Mesendoderm (in vitro differentiated cells): ENCODE results near the gene ST8SIA1.

ENCODE experiments used
- DNase-seq: peaks from one replicate; pipeline ENCODE4 v3.0.0; 2013
- H2AK5ac ChIP-seq: 2 replicates; pipeline ENCODE4 v1.6.1; 2013; ENCODE audit warnings: low read length, inconsistent platforms
- H2BK120ac ChIP-seq: 2 replicates; pipeline ENCODE4 v1.6.1; 2013; ENCODE audit warnings: low read depth, mild to moderate bottlenecking, low read length, moderate library complexity, mixed read lengths
- H2BK15ac ChIP-seq: replicated peaks from 2 replicates; pipeline ENCODE4 v1.6.1; 2013; ENCODE audit warnings: low read depth, mild to moderate bottlenecking, moderate library complexity
- H2BK5ac ChIP-seq: 2 replicates; pipeline ENCODE4 v1.6.1; 2013; ENCODE audit warnings: low read length, inconsistent platforms
- H3K18ac ChIP-seq: 2 replicates; pipeline ENCODE4 v1.6.1; 2013; ENCODE audit warnings: mild to moderate bottlenecking, low read length, mixed read lengths
- H3K23ac ChIP-seq: one replicate; pipeline ENCODE4 v1.6.1; 2013; ENCODE audit warnings: low read length
- H3K27ac ChIP-seq: 2 replicates; pipeline ENCODE4 v1.5.1; 2013; ENCODE audit warnings: low read depth, mild to moderate bottlenecking, inconsistent platforms, low read length, moderate library complexity
- H3K27me3 ChIP-seq: 2 replicates; pipeline ENCODE4 v1.6.1; 2013; ENCODE audit warnings: low read length, control low read depth, mild to moderate bottlenecking, inconsistent platforms; ENCODE audit not compliant: insufficient read depth, poor library complexity
- H3K36me3 ChIP-seq: 2 replicates; pipeline ENCODE4 v1.6.1; 2013; ENCODE audit warnings: low read length, inconsistent platforms; ENCODE audit not compliant: control insufficient read depth, insufficient read depth
- H3K4ac ChIP-seq: one replicate; pipeline ENCODE4 v1.6.1; 2013; ENCODE audit warnings: low read depth, mild to moderate bottlenecking, low read length, moderate library complexity
- H3K4me1 ChIP-seq: 2 replicates; pipeline ENCODE4 v1.6.1; 2013; ENCODE audit warnings: low read depth, low read length, inconsistent platforms; ENCODE audit not compliant: control insufficient read depth
- H3K4me2 ChIP-seq: 2 replicates; pipeline ENCODE4 v1.6.1; 2013; ENCODE audit warnings: low read length
- H3K4me3 ChIP-seq: 2 replicates; pipeline ENCODE4 v1.5.1; 2013; ENCODE audit warnings: mild to moderate bottlenecking, low read length
- H3K56ac ChIP-seq: one replicate; pipeline ENCODE4 v1.6.1; 2013; ENCODE audit warnings: low read length
- H3K79me1 ChIP-seq: 2 replicates; pipeline ENCODE4 v1.6.1; 2013; ENCODE audit warnings: low read length, inconsistent platforms
- H3K79me2 ChIP-seq: 2 replicates; pipeline ENCODE4 v1.6.1; 2013; ENCODE audit warnings: mild to moderate bottlenecking, low read length; ENCODE audit not compliant: control insufficient read depth, insufficient read depth
- H3K9ac ChIP-seq: 2 replicates; pipeline ENCODE4 v1.6.1; 2013; ENCODE audit warnings: low read length, inconsistent platforms
- H4K5ac ChIP-seq: one replicate; pipeline ENCODE4 v1.6.1; 2013; ENCODE audit warnings: low read length
- H4K8ac ChIP-seq: one replicate; pipeline ENCODE4 v1.6.1; 2013; ENCODE audit warnings: low read depth, mild to moderate bottlenecking, control low read depth, low read length, moderate library complexity
- WGBS: extraction: QIAGEN DNeasy Blood & Tissue Kit; methylation state at CpG from one replicate; pipeline ENCODE4 v1.1.7; 2013; ENCODE audit warnings: low lambda C conversion rate, missing lambda C conversion rate; ENCODE audit not compliant: insufficient coverage; ENCODE audit errors: extremely low coverage; 5-methylcytosine and 5-hydroxymethylcytosine counted together

The ST8SIA1 gene

GRCh38 chr12:22313286-22313962 lies 21.1 kb downstream of the ST8SIA1 start:
- H3K27me3 ChIP-seq: no peaks in the 10 kb centered on the region
- no peak overlapping the region for H3K4ac ChIP-seq
- no peaks in the 10 kb centered on the region for H3K79me2 ChIP-seq
- no peak overlapping the region for H3K18ac ChIP-seq
- no CpG with 5 or more reads among the region's 4 CpGs for WGBS
- H2BK120ac ChIP-seq: no peak overlapping the region
- no peak overlapping the region for H3K27ac ChIP-seq
- no peaks in the 10 kb centered on the region for H3K79me1 ChIP-seq
- H2BK5ac ChIP-seq: no peak overlapping the region
- H4K5ac ChIP-seq: no peak overlapping the region
- H3K4me2 ChIP-seq: no peak overlapping the region
- H4K8ac ChIP-seq: no peak overlapping the region
- H3K4me3 ChIP-seq: no peak overlapping the region
- no peak overlapping the region for H3K23ac ChIP-seq
- no peak for DNase-seq
- H3K9ac ChIP-seq: no peak overlapping the region
- no peak overlapping the region for H2BK15ac ChIP-seq
- no peaks in the 10 kb centered on the region for H3K36me3 ChIP-seq
- peaks cover 2% of the 10 kb centered on the region for H3K4me1 ChIP-seq
- H2AK5ac ChIP-seq: no peak overlapping the region
- H3K56ac ChIP-seq: no peak overlapping the region

GRCh38 chr12:22312336-22312735 lies 22.2 kb downstream of the ST8SIA1 start:
- H3K9ac ChIP-seq: no peak overlapping the region
- no peak overlapping the region for H2BK120ac ChIP-seq
- H3K27ac ChIP-seq: no peak overlapping the region
- no peaks in the 10 kb centered on the region for H3K79me2 ChIP-seq
- H2AK5ac ChIP-seq: no peak overlapping the region
- no peak overlapping the region for H2BK15ac ChIP-seq
- H3K27me3 ChIP-seq: no peaks in the 10 kb centered on the region
- H3K36me3 ChIP-seq: no peaks in the 10 kb centered on the region
- H3K56ac ChIP-seq: no peak overlapping the region
- no peak overlapping the region for H3K23ac ChIP-seq
- H3K4me3 ChIP-seq: no peak overlapping the region
- no peak overlapping the region for H3K4me2 ChIP-seq
- no peak for DNase-seq
- no peak overlapping the region for H4K5ac ChIP-seq
- WGBS: no CpG with 5 or more reads among the region's 5 CpGs
- no peaks in the 10 kb centered on the region for H3K79me1 ChIP-seq
- no peak overlapping the region for H4K8ac ChIP-seq
- H3K4ac ChIP-seq: no peak overlapping the region
- no peak overlapping the region for H3K18ac ChIP-seq
- H3K4me1 ChIP-seq: peaks cover 2% of the 10 kb centered on the region
- H2BK5ac ChIP-seq: no peak overlapping the region

GRCh38 chr12:22310709-22311108 lies 23.8 kb downstream of the ST8SIA1 start:
- Histone ChIP-seq H3K27me3 (no peaks in the 10 kb centered on the region), H3K18ac (no peak overlapping the region), H2BK120ac (no peak overlapping the region), H4K8ac (no peak overlapping the region), H2BK5ac (no peak overlapping the region), H3K56ac (no peak overlapping the region), H3K4ac (no peak overlapping the region), H3K27ac (no peak overlapping the region), H3K79me2 (no peaks in the 10 kb centered on the region), H3K9ac (no peak overlapping the region), H2BK15ac (no peak overlapping the region), H3K36me3 (no peaks in the 10 kb centered on the region), H3K4me1 (peaks cover 2% of the 10 kb centered on the region), H2AK5ac (no peak overlapping the region), H4K5ac (no peak overlapping the region), H3K79me1 (no peaks in the 10 kb centered on the region), H3K4me2 (no peak overlapping the region), H3K23ac (no peak overlapping the region), H3K4me3 (no peak overlapping the region)
- DNase-seq: no peak
- 100% methylated on average over 1 of the region's 2 CpGs for WGBS

- no peak overlapping the region for H4K8ac ChIP-seq
- no peak overlapping the region for H2AK5ac ChIP-seq
- H3K4me3 ChIP-seq: no peak overlapping the region
- no peak overlapping the region for H4K5ac ChIP-seq
- no peak overlapping the region for H3K4ac ChIP-seq
- no peaks in the 10 kb centered on the region for H3K79me2 ChIP-seq
- H3K4me2 ChIP-seq: no peak overlapping the region
- H3K27ac ChIP-seq: no peak overlapping the region
- no peak overlapping the region for H3K9ac ChIP-seq
- H2BK15ac ChIP-seq: no peak overlapping the region
- H3K23ac ChIP-seq: no peak overlapping the region
- H3K18ac ChIP-seq: no peak overlapping the region
- H3K4me1 ChIP-seq: peaks cover 2% of the 10 kb centered on the region
- DNase-seq: no peak
- no CpG with 5 or more reads among the region's 2 CpGs for whole genome bisulfite sequencing
- no peak overlapping the region for H3K56ac ChIP-seq
- H3K79me1 ChIP-seq: no peaks in the 10 kb centered on the region
- no peaks in the 10 kb centered on the region for H3K27me3 ChIP-seq
- no peaks in the 10 kb centered on the region for H3K36me3 ChIP-seq
- no peak overlapping the region for H2BK120ac ChIP-seq
- H2BK5ac ChIP-seq: no peak overlapping the region
Measured at GRCh38 chr12:22310275-22310674, 24.2 kb downstream of the ST8SIA1 start.

- H3K56ac ChIP-seq: no peak overlapping the region
- no peak overlapping the region for H3K4ac ChIP-seq
- peaks cover 2% of the 10 kb centered on the region for H3K4me1 ChIP-seq
- H3K79me1 ChIP-seq: no peaks in the 10 kb centered on the region
- WGBS: no CpG with 5 or more reads among the region's 2 CpGs
- no peak overlapping the region for H3K18ac ChIP-seq
- H3K79me2 ChIP-seq: no peaks in the 10 kb centered on the region
- no peak for DNase-seq
- no peaks in the 10 kb centered on the region for H3K36me3 ChIP-seq
- H2BK120ac ChIP-seq: no peak overlapping the region
- H4K8ac ChIP-seq: no peak overlapping the region
- no peak overlapping the region for H3K4me3 ChIP-seq
- H3K23ac ChIP-seq: no peak overlapping the region
- H4K5ac ChIP-seq: no peak overlapping the region
- no peak overlapping the region for H2AK5ac ChIP-seq
- no peak overlapping the region for H2BK5ac ChIP-seq
- no peak overlapping the region for H3K27ac ChIP-seq
- no peaks in the 10 kb centered on the region for H3K27me3 ChIP-seq
- no peak overlapping the region for H3K9ac ChIP-seq
- no peak overlapping the region for H2BK15ac ChIP-seq
- H3K4me2 ChIP-seq: no peak overlapping the region
Measured at GRCh38 chr12:22307811-22308210, 26.7 kb downstream of the ST8SIA1 start.

- Histone ChIP-seq H3K9ac (no peak overlapping the region), H3K4me1 (peaks cover 2% of the 10 kb centered on the region), H2AK5ac (no peak overlapping the region), H4K8ac (no peak overlapping the region), H4K5ac (no peak overlapping the region), H3K18ac (no peak overlapping the region), H2BK120ac (no peak overlapping the region), H3K27me3 (no peaks in the 10 kb centered on the region), H3K79me1 (no peaks in the 10 kb centered on the region), H3K36me3 (no peaks in the 10 kb centered on the region), H2BK15ac (no peak overlapping the region), H3K4me3 (no peak overlapping the region), H3K4me2 (no peak overlapping the region), H3K4ac (no peak overlapping the region), H3K23ac (no peak overlapping the region), H2BK5ac (no peak overlapping the region), H3K79me2 (no peaks in the 10 kb centered on the region), H3K56ac (no peak overlapping the region), H3K27ac (no peak overlapping the region)
- DNase-seq: no peak
Measured at GRCh38 chr12:22306311-22306710, 28.2 kb downstream of the ST8SIA1 start.
